ENCODE results near the gene STON2. TPM values are rescaled to one million over a fixed set of nuclear protein-coding genes. Genes with fewer than 3 reads are reported as not detected.

The STON2 gene
- total and polyA plus RNA-seq, 12 donors: 0.33 to 14.5 (median 5.7) TPM

DNA sequence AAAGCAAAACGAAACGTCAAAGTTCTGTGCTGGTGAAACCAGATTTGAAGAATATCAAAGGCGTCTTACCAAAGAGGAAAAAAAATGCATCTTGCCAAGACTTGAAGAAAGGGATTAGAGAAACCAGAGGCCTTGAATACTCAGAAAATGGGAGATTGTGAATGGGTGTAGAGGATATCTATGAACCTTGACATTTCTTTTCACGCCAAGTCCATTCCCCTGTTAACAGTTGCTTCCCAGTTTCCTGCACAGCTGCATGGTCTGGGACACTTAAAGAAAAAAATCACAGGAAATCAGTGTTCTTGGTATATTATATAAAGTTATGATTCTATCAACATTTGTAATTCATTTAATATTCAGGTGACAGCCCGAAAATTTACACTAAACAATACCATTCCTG, 178.0 kb downstream of the STON2 start:
- TF ChIP-seq CTCF (IDR thresholded peaks at IDR 0.05): no peak
- peak overlapping the region in 9 of 10 donors; percentile 94 to 100 (median 97) for H3K27ac ChIP-seq
- H3K9me3 ChIP-seq: no peaks in the 10 kb centered on the region
- peaks cover 0 to 28% (median 23%) of the 10 kb centered on the region in 9 donors for H3K4me1 ChIP-seq
- WGBS, 2 donors: 80 to 81% methylated on average over 5 of the region's 5 CpGs
- no peak overlapping the region for H3K4me3 ChIP-seq
- no peak for ATAC-seq
- intact Hi-C loops (cut with DNase I): no loop called here
- no peaks in the 10 kb centered on the region for H3K27me3 ChIP-seq
- no peaks in the 10 kb centered on the region for H3K36me3 ChIP-seq
- DNase-seq: no peak

DNA sequence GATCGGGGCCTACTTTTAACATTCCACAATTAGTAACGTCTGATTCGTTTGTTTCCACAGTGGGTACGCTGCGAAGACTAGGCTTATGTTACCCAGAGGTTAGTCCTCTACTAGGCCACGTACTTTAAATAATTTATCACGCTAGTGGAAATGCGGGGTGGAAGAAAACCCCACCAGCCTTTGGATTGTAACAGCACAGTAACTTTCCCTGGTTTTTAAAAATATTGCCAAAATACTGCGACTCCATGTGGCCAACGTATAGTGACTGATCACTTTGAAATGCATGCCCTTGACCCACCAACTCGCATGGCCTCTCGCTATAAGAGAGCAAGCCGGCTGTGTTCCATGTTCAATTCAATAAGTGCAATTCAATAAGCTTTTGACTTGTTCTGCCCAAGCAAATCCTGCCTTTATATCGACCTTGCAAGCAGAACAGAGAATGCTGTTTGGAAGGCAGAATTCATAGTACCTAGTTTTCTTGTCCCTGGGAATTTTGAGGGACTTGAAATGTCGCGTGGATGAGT, 178.5 kb downstream of the STON2 start:
- Histone ChIP-seq H3K9me3 (no peaks in the 10 kb centered on the region), H3K27me3 (no peaks in the 10 kb centered on the region), H3K36me3 (no peaks in the 10 kb centered on the region), H3K4me3 (peak overlapping the region; percentile 2 to 89 (median 84)), H3K4me1 (peaks cover 0 to 33% (median 27%) of the 10 kb centered on the region in 9 donors), H3K27ac (peak overlapping the region; percentile 94 to 100 (median 98))
- intact Hi-C loops (cut with DNase I): no loop called here
- 27% methylated on average over 16 of the region's 16 CpGs for WGBS, 2 donors
- TF ChIP-seq CTCF (IDR thresholded peaks at IDR 0.05): no peak
- DNase-seq: no peak
- no peak for ATAC-seq

DNA sequence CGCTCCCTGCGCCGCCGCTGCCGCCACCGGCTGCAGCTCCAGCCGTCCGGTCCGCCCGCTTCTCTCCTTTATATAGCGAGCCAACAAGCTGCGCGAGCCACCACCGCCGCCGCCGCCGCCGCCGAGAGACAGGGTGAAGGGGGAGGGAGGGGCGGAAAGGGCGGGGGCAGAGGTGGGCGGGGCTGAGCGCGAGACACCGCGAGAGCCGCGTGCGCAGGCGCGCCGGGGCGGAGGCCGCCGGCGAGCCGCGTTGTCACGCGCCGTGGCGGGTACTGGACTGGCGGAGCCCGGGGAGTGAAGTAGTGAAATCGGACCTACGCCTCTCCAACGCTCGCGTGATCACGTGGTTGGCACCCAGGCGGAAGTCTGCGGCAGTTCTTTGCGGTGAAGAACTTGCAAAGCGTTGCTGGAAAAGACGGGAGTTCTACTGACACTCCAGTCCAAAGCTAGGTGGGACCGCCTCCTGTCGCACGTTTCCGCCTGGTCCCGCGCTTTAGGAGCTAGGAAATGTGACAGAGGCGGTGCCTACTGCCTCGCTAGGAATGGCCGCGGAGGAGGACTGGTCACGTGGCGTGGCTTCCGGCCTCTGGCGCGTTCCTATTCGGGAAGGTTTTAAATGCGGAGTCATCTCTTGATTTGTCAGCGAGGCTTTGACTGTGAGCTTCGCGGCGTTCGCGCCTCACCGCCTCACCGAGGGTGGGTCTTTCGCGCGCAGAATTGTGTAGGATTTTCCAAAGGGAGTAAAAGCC, 179.1 kb downstream of the STON2 start, which contains the start of gene GTF2A1:
Gene GTF2A1 (minus strand): TSS at position 130 of the 749 bp plus-strand sequence. CDS start 441 bp downstream, outside the sequence.
- Histone ChIP-seq H3K4me3 (peak within 1 kb of the TSS; percentile 70 to 89 (median 84)), H3K27me3 (no peaks in the 10 kb centered on the region), H3K9me3 (no peaks in the 10 kb centered on the region), H3K36me3 (peaks cover 0 to 5% (median under 1%) of the 10 kb centered on the region in 9 donors), H3K4me1 (peaks cover 0 to 39% (median 27%) of the 10 kb centered on the region in 9 donors), H3K27ac (peak within 1 kb of the TSS; percentile 94 to 100 (median 98))
- DNase-seq: peak; percentile 95
- TF ChIP-seq CTCF (IDR thresholded peaks at IDR 0.05): no peak
- 0 to 1% methylated on average over 80 to 84 of the region's 84 CpGs for WGBS, 2 donors
- intact Hi-C loops (cut with DNase I): no loop called here
- ATAC-seq: peak; percentile 89 to 97 (median 92)

DNA sequence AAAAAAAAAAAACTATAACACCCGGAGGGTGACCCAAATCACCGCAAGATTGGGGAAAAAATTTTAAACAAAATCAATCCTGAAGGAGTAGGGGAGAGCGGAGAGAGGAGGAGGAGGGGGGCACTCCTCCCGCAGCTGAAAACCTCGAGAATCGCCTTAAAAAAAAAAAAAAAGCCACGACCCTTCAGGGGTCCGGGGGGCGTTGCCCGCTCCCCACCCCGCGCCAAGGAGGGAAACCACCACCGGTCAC, 179.6 kb downstream of the STON2 start:
- no peak for TF ChIP-seq CTCF (IDR thresholded peaks at IDR 0.05)
- Histone ChIP-seq H3K9me3 (no peaks in the 10 kb centered on the region), H3K27me3 (no peaks in the 10 kb centered on the region), H3K4me1 (peaks cover 0 to 41% (median 27%) of the 10 kb centered on the region in 9 donors), H3K36me3 (peaks cover 0 to 10% (median 4%) of the 10 kb centered on the region in 9 donors), H3K27ac (peak overlapping the region; percentile 94 to 100 (median 98)), H3K4me3 (peak overlapping the region; percentile 42 to 89 (median 84))
- 0% methylated on average over 7 to 13 of the region's 13 CpGs for WGBS, 2 donors
- DNase-seq (no peak), ATAC-seq (no peak)
- intact Hi-C loops (cut with DNase I): no loop called here
